H9 (cell line): ENCODE results near the gene DNAJC11. TPM values are rescaled to one million over a fixed set of nuclear protein-coding genes. Genes with fewer than 3 reads are reported as not detected.

Source experiments
- DNase-seq: peaks from one replicate; pipeline ENCODE4 v3.0.0-alpha.2; 2017
- H2AFZ ChIP-seq: one replicate; pipeline ENCODE4 v1.6.1; 2013; ENCODE audit warnings: mild to moderate bottlenecking, low read length, control low read depth, moderate library complexity
- H2AK5ac ChIP-seq: 2 replicates; pipeline ENCODE4 v1.6.1; 2013; ENCODE audit warnings: low read length, control low read depth, mixed read lengths; ENCODE audit not compliant: insufficient read length
- H2BK120ac ChIP-seq: one replicate; pipeline ENCODE4 v1.6.1; 2013; ENCODE audit warnings: low read depth, mild to moderate bottlenecking, low read length, control low read depth, inconsistent platforms; ENCODE audit not compliant: poor library complexity, severe bottlenecking
- H2BK12ac ChIP-seq: 2 replicates; pipeline ENCODE4 v1.6.1; 2013; ENCODE audit warnings: low read length, control low read depth, mixed read lengths, low read depth; ENCODE audit not compliant: insufficient read length
- H2BK15ac ChIP-seq: 2 replicates; pipeline ENCODE4 v1.6.1; 2013; ENCODE audit warnings: low read depth, low read length, control low read depth
- H2BK20ac ChIP-seq: one replicate; pipeline ENCODE4 v1.6.1; 2013; ENCODE audit warnings: low read depth, mild to moderate bottlenecking, low read length, control low read depth, inconsistent platforms; ENCODE audit not compliant: poor library complexity, severe bottlenecking
- H2BK5ac ChIP-seq: 2 replicates; pipeline ENCODE4 v1.6.1; 2013; ENCODE audit warnings: low read length, control low read depth, mixed read lengths; ENCODE audit not compliant: insufficient read length
- H3K14ac ChIP-seq: 2 replicates; pipeline ENCODE4 v1.6.1; 2013; ENCODE audit warnings: low read length, control low read depth; ENCODE audit not compliant: insufficient read depth
- H3K18ac ChIP-seq: 2 replicates; pipeline ENCODE4 v1.6.1; 2013; ENCODE audit warnings: low read depth, mild to moderate bottlenecking, mixed read lengths, low read length, control low read depth; ENCODE audit not compliant: insufficient read length
- H3K23ac ChIP-seq: 2 replicates; pipeline ENCODE4 v1.6.1; 2013; ENCODE audit warnings: low read length, control low read depth, mixed read lengths, low read depth; ENCODE audit not compliant: insufficient read length
- H3K23me2 ChIP-seq: 2 replicates; pipeline ENCODE4 v1.6.1; 2013; ENCODE audit warnings: low read depth, mild to moderate bottlenecking, mixed read lengths, low read length, control low read depth; ENCODE audit not compliant: insufficient read length, poor library complexity, severe bottlenecking
- H3K27ac ChIP-seq: 2 replicates; pipeline ENCODE4 v1.5.1; 2013; ENCODE audit warnings: low read length, control low read depth, mixed read lengths, low read depth; ENCODE audit not compliant: insufficient read length
- H3K27me3 ChIP-seq: 2 replicates; pipeline ENCODE4 v1.6.1; 2013; ENCODE audit warnings: low read length, control low read depth, inconsistent platforms; ENCODE audit not compliant: insufficient read depth
- H3K4ac ChIP-seq: 2 replicates; pipeline ENCODE4 v1.6.1; 2013; ENCODE audit warnings: low read depth, mild to moderate bottlenecking, control low read depth, inconsistent platforms, low read length, moderate library complexity
- H3K4me1 ChIP-seq: 2 replicates; pipeline ENCODE4 v1.6.1; 2013; ENCODE audit warnings: low read length, control low read depth, inconsistent platforms; ENCODE audit not compliant: insufficient read depth
- H3K4me2 ChIP-seq: 2 replicates; pipeline ENCODE4 v1.6.1; 2013; ENCODE audit warnings: low read length, control low read depth, mixed read lengths; ENCODE audit not compliant: insufficient read length, insufficient read depth
- H3K56ac ChIP-seq: 2 replicates; pipeline ENCODE4 v1.6.1; 2013; ENCODE audit warnings: low read depth, mild to moderate bottlenecking, mixed read lengths, low read length, control low read depth; ENCODE audit not compliant: insufficient read length
- H3K79me1 ChIP-seq: 2 replicates; pipeline ENCODE4 v1.6.1; 2013; ENCODE audit warnings: low read depth, mild to moderate bottlenecking, moderate library complexity, low read length, control low read depth, inconsistent platforms; ENCODE audit not compliant: insufficient read depth, poor library complexity, severe bottlenecking
- H3K79me2 ChIP-seq: 2 replicates; pipeline ENCODE4 v1.6.1; 2013; ENCODE audit warnings: low read length, control low read depth, inconsistent platforms; ENCODE audit not compliant: insufficient read depth
- H3K9ac ChIP-seq: 2 replicates; pipeline ENCODE4 v1.6.1; 2013; ENCODE audit warnings: low read length, control low read depth, mixed read lengths; ENCODE audit not compliant: insufficient read length; ENCODE audit errors: extremely low read depth
- H3K9me3 ChIP-seq: one replicate; pipeline ENCODE4 v1.6.1; 2013; ENCODE audit warnings: low read depth, low read length, inconsistent platforms; ENCODE audit not compliant: control insufficient read depth
- H3T11ph ChIP-seq: one replicate; pipeline ENCODE4 v1.6.1; 2013; ENCODE audit warnings: mild to moderate bottlenecking, low read length, control low read depth, inconsistent platforms
- H4K20me1 ChIP-seq: one replicate; pipeline ENCODE4 v1.6.1; 2013; ENCODE audit not compliant: control insufficient read depth, insufficient read length, insufficient read depth
- H4K5ac ChIP-seq: 2 replicates; pipeline ENCODE4 v1.6.1; 2013; ENCODE audit warnings: low read depth, mild to moderate bottlenecking, mixed read lengths, low read length, control low read depth; ENCODE audit not compliant: insufficient read length
- H4K8ac ChIP-seq: replicated peaks from 2 replicates; pipeline ENCODE4 v1.6.1; 2013; ENCODE audit warnings: low read length, control low read depth, mixed read lengths, low read depth; ENCODE audit not compliant: insufficient read length
- H4K91ac ChIP-seq: 2 replicates; pipeline ENCODE4 v1.6.1; 2013; ENCODE audit warnings: low read depth, mild to moderate bottlenecking, moderate library complexity, mixed read lengths, low read length, control low read depth; ENCODE audit not compliant: insufficient read length
- H3K27ac Mint-ChIP-seq, 3 experiments: 2 replicates in 2 of 3; 3 replicates in 1 of 3; pipeline ENCODE4 v1.8.0; 2020 to 2021; ENCODE audit warnings: mixed read lengths in 3 of 3, mild to moderate bottlenecking in 1 of 3, moderate library complexity in 1 of 3
- H3K27me3 Mint-ChIP-seq: 2 replicates; pipeline ENCODE4 v1.8.0; 2021; ENCODE audit warnings: low read depth, mild to moderate bottlenecking, moderate library complexity, mixed read lengths
- H3K36me3 Mint-ChIP-seq, 3 experiments: 2 replicates in 2 of 3; 3 replicates in 1 of 3; pipeline ENCODE4 v1.8.0; 2020 to 2021; ENCODE audit warnings: low read depth in 3 of 3, mixed read lengths in 3 of 3; ENCODE audit not compliant: insufficient read depth in 1 of 3
- H3K4me1 Mint-ChIP-seq, 2 experiments: 2 replicates each; pipeline ENCODE4 v1.8.0; 2020; ENCODE audit warnings: mixed read lengths in 2 of 2
- H3K4me3 Mint-ChIP-seq, 2 experiments: 2 replicates in 1 of 2; 3 replicates in 1 of 2; pipeline ENCODE4 v1.8.0; 2020 to 2021; ENCODE audit warnings: mild to moderate bottlenecking in 2 of 2, mixed read lengths in 2 of 2, moderate library complexity in 1 of 2
- H3K9me3 Mint-ChIP-seq, 2 experiments: 2 replicates in 1 of 2; 3 replicates in 1 of 2; pipeline ENCODE4 v1.8.0; 2020; ENCODE audit warnings: mild to moderate bottlenecking in 2 of 2, mixed read lengths in 2 of 2, moderate library complexity in 1 of 2
- CTCF ChIP-seq: fragments of 200-600 bp; sonication (generic); conservative IDR thresholded peaks from 3 replicates; pipeline ENCODE4 v1.8.0; 2021; ENCODE audit warnings: antibody characterized with exemption, mild to moderate bottlenecking
- WGBS: extraction: QIAGEN DNeasy Blood & Tissue Kit; methylation state at CpG from one replicate; pipeline ENCODE4 v1.1.7; 2013; ENCODE audit warnings: missing lambda C conversion rate, low lambda C conversion rate, mixed read lengths; ENCODE audit not compliant: insufficient read length; ENCODE audit errors: extremely low coverage; 5-methylcytosine and 5-hydroxymethylcytosine counted together
- total RNA-seq: library from RNA; stranded (reverse); gene quantifications from 2 replicates; pipeline ENCODE4 v1.2.1, GENCODE V29; 2021

DNAJC11 gene
- total RNA-seq, 1 experiment from 2014 or later = 88.5 TPM

GRCh38 chr1:6627031-6627430, 74.6 kb downstream of the DNAJC11 start:
- no peaks in the 10 kb centered on the region for H3K9me3 ChIP-seq
- no CpG with 5 or more reads among the region's 9 CpGs for WGBS
- H2BK120ac ChIP-seq = no peak overlapping the region
- no peak overlapping the region for H3K18ac ChIP-seq
- TF ChIP-seq CTCF = no peak
- H4K8ac ChIP-seq = no peak overlapping the region
- peak overlapping the region in 1 of 3 experiments; percentile 65; a peak in 1 of 7 replicates for H3K27ac Mint-ChIP-seq
- H2BK5ac ChIP-seq = no peak overlapping the region
- H3K4me1 ChIP-seq = no peaks in the 10 kb centered on the region
- no peak overlapping the region for H3K4ac ChIP-seq
- H3K4me1 Mint-ChIP-seq = peaks cover 12 to 23% of the 10 kb centered on the region in 2 experiments
- H3K4me2 ChIP-seq = no peak overlapping the region
- no peaks in the 10 kb centered on the region for H3K79me1 ChIP-seq
- no peak overlapping the region for H3K23ac ChIP-seq
- H2BK15ac ChIP-seq = no peak overlapping the region
- no peak overlapping the region for H3K56ac ChIP-seq
- H3K9ac ChIP-seq = no peak overlapping the region
- H2AFZ ChIP-seq = no peak overlapping the region
- no peak overlapping the region for H2AK5ac ChIP-seq
- no peak overlapping the region for H3K27ac ChIP-seq
- peaks cover 5% of the 10 kb centered on the region for H3K23me2 ChIP-seq
- H2BK20ac ChIP-seq = no peak overlapping the region
- peak overlapping the region; percentile 78 to 93; a peak in 4 of 5 replicates for H3K4me3 Mint-ChIP-seq
- no peaks in the 10 kb centered on the region for H3K9me3 Mint-ChIP-seq
- no peak overlapping the region for H3T11ph ChIP-seq
- H4K5ac ChIP-seq = no peak overlapping the region
- 0 out of 2 replicates have a peak, but pooled peaks cover 4% of the 10 kb centered on the region for H3K79me2 ChIP-seq
- H4K20me1 ChIP-seq = no peaks in the 10 kb centered on the region
- H3K14ac ChIP-seq = no peak overlapping the region
- H3K27me3 Mint-ChIP-seq = no peaks in the 10 kb centered on the region
- H2BK12ac ChIP-seq = no peak overlapping the region
- no peak for DNase-seq
- H3K36me3 Mint-ChIP-seq = peaks cover 21 to 66% (median 53%) of the 10 kb centered on the region in 3 experiments
- no peak overlapping the region for H4K91ac ChIP-seq
- H3K27me3 ChIP-seq = no peaks in the 10 kb centered on the region
